ENCODE data around the gene CNTN1.
A peak's percentile ranks its signal among the peaks of the same experiment; 100 is the strongest.
"Not testable (repeated sequence)": the region's sequence is repeated elsewhere in the genome, so short reads cannot be mapped to it uniquely, and the experiment has no call there.

The CNTN1 gene

DNA sequence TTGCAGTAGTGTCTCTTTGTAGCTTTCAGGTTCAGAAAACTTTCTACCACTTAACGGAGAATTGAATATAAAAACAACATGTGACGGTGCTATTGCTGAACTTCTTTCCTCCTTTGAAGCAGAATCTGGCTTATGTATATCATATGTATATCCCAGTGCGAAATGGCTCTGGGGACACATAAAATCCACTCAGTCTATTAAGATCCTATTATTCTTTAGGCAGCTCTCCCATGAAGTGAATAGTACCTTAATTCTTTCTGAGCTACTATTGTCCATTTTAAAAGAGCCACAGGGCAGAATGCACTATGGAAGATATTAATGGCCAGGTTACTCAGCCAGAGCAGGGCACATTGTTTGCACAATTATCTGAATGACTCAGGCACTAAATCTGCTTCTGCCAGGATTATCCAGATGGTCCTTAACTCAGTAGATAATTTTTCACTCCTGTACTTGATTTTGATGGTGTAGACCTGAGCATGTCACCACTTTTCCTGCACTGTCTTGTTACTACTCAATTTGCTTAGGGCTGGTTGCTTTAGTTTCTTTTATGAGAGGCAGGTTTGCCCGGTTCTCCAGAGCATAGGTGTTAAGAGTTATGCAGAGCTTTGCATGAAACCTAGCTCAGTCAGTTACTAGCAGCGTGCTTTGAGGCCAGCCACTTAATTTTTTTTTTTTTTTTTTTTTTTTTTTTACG is 5.5 kb downstream of the CNTN1 start:
- no peak for DNase-seq (ENCODE audit: low spot score)

DNA sequence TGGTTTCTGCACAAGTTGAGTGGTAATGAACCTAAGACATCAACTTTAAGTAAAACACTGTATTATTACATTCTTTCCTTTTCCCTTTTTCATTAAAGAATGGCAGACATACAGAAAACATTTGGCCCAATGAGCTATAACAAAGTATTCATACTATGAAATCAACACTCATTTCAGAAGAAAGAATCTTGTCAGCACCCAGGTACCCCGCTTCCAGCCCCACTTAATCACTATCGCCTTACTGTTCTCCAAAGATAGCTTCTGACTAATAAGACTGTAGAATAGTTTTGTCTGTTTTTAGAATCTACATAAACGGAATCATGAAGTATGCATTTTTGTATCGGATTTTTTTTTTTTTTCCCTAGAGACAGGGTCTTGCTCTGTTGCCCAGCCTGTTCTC is 9.5 kb downstream of the CNTN1 start:
- DNase-seq (ENCODE audit: low spot score), result no peak

DNA sequence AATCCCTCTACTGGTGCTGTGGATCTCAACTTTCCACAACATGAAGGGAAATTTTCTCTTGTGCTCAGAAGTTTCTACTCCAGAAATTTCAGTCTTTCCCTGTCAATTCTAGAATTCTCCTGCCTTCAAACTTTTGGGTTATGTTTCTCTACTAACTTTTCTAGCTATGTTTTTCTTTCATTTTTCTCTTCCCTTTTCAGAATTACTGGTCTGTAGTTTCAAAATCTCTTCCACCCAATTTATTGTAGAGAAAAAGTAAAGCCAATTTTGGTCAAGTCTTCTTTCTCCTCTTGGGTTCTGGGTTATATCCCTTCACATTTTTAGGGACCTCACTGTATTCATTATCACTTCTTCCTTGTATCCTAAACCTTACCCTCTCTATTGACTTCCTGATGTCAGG is 18.9 kb downstream of the CNTN1 start:
- DNase-seq (ENCODE audit: low spot score), result no peak

DNA sequence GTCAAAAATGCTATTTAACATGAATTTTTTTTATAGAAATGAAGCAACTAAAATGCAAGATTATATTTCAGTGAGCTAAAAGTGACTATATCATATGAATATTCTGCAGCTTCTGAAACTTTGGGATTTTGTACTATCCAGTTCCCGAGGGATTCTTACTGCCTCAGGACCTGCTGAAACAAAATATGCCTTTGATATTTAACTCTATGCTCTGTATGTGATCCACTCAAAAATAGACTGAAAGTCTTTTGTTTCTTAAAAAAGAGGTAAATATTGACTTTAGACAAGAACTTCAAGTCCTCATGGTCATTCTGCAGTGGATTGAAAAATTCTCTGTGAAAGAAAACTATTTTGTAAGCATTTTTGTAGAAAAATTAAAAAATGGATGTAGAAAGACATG is 22.4 kb downstream of the CNTN1 start:
- no peak for DNase-seq (ENCODE audit: low spot score)

DNA sequence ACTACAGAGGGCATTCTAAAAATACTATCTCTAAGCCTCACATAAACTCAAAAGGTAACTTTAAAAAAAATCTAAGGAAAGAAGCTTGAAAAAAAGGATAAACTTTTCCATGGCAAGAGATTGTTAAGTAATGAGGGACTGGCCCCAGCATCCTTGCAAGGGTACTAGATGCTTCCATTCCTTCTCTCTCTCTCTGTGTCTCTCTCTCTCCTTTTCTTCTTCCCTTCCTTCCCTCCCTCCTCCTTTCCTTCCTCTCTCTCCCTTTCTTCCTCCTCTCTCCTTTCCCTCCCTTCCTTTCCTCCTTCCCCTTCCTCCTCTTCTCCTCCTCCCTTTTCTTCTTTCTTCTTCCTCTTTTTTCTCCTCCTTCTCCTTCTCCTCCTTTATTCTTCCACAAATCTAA is 23.8 kb downstream of the CNTN1 start:
- DNase-seq (ENCODE audit: low spot score), result no peak

DNA sequence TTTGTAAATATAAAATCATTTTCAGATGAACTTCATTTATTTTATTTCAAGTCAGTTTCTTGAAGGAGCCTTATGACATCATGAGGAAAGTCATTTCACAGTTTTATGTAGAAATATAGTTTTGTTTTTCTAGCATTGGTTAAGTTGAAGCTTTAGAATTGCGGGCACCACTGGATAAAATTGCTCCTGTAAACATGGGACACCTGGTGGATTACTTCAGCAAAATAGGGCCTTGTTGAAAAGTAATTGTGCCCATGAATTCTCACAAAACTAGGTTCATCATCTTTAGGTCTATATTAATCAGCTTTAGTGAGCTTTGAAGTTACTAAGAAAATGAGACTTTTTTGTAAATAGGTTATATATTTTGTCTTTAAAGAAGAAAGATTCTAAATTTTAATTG is 25.3 kb downstream of the CNTN1 start:
- no peak for DNase-seq (ENCODE audit: low spot score)

DNA sequence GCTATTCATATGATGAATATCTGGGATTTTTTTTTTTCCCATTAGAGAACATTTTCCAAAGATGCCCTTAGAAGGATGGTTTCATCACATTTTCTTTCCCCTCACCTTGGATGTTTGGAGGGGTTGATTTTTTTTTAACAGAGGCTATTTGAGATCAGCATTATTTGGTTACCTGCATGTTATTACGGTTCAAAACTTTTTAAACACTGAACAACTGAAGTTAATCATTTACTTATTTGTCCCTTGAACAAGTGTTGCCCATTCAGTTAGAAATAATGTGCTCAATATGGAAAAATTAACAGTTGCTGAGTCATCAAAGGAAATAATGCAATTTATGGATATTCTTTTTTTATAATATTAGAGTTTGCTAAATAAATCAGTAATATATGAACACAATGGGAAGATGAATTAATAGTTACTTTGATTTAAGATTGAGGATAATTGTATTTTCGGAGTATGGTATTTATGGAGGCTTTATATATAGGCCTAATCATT is 26.7 kb downstream of the CNTN1 start:
- DNase-seq (ENCODE audit: low spot score), result no peak

DNA sequence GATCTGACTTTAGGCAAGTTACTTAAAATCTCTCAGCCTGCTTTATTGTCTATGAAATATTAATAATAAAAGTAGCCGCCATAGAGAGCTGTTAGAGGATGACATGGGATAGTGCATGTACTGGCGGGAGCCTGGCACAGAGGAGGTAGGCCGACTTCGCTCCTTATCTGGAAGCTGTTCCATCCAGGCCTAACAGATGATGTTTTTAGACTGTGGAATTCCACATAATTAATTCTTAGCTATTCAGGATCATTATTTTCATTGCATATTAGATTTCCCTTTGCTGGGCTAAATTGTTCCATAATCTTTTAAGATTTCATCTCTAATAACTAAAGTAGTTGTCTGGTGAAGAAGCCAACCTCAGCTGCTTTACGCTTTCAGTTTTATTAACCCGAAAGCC is 30.8 kb downstream of the CNTN1 start:
- DNase-seq (ENCODE audit: low spot score), result no peak

DNA sequence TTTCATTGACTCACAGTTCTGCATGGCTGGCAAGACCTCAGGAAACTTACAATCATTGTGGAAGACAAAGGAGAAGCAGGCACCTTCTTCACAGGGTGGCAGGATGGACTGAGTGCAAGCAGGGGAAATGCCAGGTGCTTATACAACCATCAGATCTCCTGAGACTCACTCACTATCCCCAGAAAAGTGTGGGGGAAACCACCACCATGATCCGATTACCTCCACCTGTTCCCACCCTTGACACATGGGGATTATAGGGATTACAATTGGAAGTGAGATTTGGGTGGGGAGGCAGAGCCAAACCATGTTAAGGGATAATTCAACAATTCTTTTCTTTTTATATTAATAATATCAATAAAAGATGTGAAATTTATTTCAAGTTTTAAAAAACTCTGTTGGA is 34.1 kb downstream of the CNTN1 start:
- no peak for DNase-seq (ENCODE audit: low spot score)

DNA sequence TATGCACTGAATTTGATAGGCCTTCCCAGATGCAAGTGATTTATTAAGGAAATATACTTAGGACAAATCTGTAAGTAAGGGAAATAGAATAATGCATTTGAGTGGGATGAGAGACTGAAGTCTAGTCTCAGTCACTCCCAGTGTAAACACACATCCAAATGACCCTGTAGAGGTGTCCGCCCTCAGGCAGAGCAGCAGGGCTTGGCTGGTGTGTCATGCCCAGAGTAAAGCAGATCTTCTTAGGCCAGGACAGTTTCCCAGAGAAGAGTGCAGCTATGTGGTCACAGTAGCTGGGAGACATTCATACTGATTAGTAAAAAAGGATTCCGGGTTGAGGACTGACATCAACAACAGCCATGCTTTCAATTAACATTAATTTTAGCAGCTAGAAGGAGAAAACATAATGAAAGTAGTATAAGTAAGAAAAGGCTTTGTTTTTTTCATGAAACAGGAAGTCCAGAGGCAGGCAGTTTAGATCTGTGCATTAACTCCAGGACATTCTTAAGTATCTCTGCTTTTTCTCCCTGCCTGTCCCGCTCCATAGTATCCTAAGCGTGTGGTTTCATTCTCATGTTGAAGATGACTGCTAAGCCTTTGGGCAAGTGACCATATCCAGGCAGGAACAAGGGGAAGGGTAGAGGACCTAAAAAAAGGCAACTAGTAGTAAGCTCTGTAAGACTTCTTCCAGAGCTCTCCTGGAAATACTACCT is 35.7 kb downstream of the CNTN1 start:
- no peak for DNase-seq (ENCODE audit: low spot score)

DNA sequence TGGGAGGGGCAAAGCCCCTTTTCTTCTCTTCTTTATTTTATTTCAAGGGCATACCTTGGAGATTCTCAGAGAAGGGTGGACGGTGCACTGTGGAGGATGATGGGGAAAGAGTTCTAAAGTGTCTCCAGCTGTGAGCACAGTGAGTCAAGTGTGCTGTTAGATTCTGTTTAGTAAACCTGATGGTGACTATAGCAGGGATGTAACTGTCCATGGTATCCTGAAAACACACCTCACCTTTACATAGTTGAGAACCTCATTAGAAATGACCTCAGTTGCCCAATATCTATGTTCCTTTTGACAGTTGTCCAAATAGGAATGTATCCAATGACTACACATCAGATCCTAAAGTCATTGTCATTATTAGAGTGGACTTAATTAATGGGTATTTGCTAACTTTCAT is 38.0 kb downstream of the CNTN1 start:
- no peak for DNase-seq (ENCODE audit: low spot score)

DNA sequence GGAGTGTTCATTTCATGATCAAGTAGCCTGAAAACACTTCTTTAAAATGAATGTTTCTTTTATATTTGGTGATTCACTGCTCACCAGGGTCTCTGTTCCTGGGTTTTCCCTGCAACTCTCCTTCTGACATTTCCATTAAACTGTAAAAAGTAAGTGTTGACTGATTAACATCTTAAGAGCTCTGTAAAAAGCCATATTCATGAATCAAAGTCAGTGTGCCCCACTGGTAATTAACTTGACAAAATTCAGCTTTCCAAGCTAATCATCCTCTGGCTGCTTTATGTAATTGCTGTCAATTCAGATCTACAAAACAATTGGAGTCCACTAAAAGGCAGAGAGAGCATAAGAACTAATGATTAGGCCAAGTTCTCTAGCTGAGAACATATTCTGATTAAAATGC is 41.6 kb downstream of the CNTN1 start:
- no peak for DNase-seq (ENCODE audit: low spot score)

DNA sequence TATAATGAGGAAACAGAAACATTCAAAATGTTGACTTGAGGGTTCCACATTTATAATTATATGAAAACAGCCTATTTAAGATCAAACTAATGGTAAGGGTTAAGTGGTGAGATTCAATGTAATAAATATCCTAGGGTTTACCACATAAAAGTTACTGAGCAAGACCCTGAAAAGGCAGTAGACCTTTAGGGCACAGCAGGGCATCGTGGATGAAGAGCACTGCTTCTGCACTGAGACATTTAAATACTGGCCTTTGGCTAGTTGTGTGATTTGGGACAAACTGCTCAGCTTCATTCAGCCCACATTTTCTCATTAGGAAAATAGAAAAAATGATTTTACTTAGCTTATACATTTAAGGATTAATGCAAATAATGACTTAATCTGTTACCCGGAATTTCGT is 42.0 kb downstream of the CNTN1 start:
- DNase-seq (ENCODE audit: low spot score), result no peak

DNA sequence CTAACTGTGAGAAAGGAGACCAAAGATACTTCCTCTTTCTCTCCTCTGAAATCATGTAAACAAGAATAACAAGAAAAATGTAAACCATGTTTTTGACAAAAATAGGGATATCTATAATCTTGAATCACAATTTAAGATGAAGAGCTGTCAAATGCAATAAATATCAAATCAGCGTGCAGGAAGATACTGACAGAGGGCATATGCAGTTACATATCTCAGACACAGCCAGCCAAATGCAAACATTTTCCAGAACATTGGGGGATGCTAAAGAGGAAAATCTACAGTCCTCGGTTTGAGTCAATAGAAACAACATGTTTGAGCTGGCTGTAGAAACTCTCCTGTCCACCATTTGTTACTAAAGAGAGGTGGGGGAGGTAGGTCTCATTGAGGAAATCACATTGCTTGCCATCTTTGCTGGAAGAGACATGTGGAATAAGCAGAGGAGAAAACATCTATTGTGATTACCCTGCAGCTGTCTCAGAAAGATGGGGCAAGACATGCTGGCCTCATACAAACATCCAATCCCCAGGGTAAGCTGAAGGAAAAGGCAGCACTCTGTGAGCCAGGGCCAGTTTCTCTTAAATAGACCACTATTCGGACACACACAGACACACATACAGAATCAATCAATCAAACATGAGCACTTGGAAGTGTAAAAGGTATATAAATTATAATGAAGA is 43.5 kb downstream of the CNTN1 start:
- no peak for DNase-seq (ENCODE audit: low spot score)

DNA sequence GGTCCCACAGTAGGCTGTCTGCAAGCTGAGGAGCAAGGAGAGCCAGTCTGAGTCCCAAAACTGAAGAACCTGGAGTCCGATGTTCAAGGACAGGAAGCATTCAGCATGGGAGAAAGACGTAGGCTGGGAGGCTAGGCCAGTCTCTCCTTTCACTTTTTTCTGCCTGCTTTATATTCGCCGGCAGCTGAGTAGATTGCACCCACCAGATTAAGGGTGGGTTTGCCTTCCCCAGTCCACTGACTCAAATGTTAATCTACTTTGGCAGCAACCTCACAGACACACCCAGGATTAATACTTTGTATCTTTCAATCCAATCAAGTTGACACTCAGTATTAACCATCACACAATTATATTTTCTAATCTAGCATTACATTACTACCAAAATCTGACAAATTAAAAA is 45.2 kb downstream of the CNTN1 start:
- not testable (repeated sequence) for DNase-seq (ENCODE audit: low spot score)

DNA sequence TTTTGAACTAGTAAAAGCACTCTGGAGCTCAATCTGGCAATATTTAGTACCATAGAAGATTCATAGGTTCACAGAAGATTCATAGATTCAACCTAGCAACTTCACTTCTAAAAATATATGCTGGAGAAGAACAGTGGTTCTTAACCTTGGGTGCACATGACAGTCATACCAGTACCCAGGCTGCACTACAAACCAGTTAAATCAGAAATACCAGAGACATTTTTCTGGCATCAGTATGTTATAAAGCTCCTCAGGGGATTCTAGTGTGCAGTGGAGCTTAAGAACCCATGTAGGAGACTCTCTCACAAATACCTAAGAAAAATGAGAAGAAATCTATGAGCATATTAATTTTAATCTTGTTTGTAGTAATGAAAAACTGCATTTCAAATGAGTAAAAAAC is 46.6 kb downstream of the CNTN1 start:
- no peak for DNase-seq (ENCODE audit: low spot score)

DNA sequence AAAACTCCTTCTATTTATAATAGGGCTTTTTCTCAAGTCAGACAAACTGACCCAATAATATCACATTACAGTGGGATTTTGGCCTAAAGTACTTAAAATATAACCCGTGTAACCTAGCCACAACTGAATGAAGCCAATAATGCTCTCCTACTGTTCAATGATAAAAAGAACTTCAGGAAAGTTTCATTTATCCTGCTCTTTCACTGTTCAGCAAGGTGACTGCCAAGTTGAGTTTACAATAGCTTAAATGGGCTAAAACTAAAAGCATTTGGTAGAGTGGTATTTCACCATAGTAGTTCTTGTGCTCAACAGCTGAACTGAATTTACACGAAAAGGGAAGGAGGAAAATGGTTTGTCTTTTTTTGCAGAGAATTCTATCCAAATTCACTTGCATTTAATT is 49.8 kb downstream of the CNTN1 start:
- DNase-seq (ENCODE audit: low spot score), result no peak

DNA sequence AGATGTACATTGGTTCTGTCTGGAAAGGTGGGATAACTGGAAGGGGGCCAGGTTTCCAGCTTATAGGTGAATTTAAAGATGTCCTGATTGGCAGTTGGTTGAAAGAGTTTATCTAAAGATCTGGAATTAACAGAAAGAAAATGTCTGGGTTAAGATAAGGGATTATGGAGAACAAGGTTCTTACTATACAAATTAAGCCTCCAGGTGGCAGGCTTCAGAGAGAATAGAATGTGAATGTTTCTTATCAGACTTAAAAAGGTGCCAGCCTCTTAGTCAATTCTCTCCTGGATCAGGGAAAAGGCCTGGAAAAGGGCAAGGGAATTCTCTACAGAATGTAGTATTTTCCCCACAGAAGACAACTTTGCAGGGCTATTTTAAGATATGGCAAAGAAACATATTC is 53.1 kb downstream of the CNTN1 start:
- peak; percentile 6 for DNase-seq (ENCODE audit: low spot score)

DNA sequence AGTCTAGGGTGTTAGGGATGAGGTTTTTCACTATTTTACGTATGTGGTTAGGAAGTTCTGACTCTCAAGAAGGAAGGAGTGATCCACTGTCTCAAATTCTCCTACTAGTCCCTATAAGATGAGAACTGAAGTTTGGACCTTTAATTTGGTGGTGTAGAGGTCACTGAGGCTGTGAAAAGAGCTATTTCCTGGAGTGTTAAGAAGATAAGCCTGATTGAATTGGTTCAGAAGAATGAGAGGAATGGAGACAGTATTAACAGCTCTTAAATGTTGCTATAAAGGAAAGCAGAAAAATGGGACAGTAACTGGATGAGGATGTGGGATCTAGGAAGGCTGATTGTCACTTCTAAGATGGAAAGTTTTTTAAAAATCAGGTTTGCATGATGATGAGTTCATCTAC is 57.6 kb downstream of the CNTN1 start:
- DNase-seq (ENCODE audit: low spot score), result no peak

DNA sequence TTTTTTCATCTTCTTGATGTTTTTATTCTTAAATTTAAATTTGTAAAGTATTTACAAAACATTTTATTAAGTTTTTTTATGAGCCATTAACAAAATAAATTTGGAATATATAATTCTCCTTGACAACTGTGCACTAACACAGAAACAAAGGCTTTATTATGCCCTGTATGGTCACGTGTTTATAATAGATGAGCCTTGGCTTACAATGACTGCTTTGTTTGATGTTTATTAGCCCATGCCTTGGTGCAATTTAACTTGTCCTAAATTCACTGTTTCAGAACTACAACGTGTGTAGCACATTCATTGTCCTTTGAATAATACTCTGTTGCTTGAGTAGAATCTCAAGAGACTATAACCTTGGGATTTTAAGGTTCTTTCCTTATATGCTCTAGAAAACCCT is 59.8 kb downstream of the CNTN1 start:
- DNase-seq (ENCODE audit: low spot score), result no peak

DNA sequence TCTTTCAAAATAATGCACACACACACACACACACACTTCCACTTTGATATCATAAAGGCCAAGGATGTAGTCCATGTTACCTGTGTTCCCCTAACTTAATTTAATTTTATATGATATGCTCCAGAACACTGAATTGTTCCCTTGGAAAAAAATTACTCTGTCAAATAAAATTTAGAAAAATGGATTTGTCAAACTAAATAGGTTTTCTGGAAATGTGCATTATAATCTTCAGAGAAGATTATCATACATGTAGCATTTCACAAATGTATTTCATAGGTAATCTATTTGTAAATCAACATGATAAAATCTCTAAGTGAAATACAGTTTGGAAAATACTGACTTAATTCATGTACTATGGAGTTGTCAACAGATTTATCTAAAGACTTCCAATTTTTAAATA is 68.6 kb downstream of the CNTN1 start:
- DNase-seq (ENCODE audit: low spot score), result no peak

DNA sequence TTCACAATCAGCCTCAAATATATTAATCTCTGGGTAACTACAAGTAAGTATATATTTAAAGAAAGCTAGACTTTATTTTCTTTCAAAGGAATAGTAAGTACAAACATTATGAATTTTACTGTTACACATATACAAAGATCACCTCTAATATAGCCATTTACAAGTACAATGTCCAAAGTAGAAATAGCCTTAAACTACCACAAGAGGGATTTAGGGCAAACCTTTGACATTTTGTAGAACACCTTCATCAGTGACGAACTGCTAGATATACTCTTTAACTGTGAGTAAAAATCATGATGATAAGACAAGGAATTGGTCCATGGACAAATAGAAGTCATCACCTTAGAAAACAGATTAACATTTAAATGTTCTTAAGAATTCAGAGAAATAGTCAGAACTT is 69.8 kb downstream of the CNTN1 start:
- DNase-seq (ENCODE audit: low spot score), result peak; percentile 17

DNA sequence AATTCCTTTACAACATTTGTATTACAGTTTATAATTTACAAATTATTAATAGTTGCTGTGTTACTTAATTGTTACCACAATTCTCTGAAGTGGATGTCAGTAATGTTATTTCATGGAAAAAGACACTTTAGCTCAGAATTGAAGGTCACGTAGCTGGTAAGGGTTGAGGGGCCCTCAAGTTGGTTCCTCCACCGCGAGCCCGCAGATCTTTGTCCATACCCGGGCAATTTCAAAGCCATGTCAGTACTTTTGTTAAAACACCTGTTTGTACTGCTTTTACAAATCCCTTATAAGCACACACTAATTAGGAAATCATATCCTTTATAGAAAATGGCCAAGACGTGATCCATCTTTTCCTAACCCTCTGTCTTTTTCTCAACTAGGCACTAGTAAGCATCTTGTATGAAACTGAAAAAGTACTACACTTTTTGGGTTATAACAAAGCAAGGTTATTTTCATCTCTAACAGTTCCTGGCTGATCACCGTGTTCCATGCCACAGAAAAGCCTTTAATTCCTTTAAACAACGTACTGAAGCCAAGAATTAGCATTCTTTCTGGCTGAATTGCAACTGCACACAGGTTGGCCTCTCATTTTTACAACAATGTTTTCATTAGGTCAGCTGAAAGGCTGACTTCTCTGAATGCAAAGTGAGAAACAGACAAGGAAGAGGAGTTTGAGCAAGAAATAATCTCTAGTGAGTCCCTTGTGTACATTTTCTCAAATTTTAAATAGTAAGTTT is 76.1 kb downstream of the CNTN1 start:
- no peak for DNase-seq (ENCODE audit: low spot score)
